WTC11 (cell line): ENCODE data around the gene INSYN1. TPM values are rescaled to one million over a fixed set of nuclear protein-coding genes. Genes with fewer than 3 reads are reported as not detected.

Experiments
- ATAC-seq: fragments of 200-7000 bp; cut with Tn5 transposase; 2 replicates; pipeline ENCODE4 v1.10.0; 2021; ENCODE audit warnings: mild to moderate bottlenecking, moderate library complexity
- CTCF ChIA-PET: fragments of 300-600 bp; sonication (Branson Sonifier 250); formaldehyde crosslinking; loops from one replicate; lab custom pipeline; 2021; ENCODE audit warnings: antibody characterized with exemption; lab: Charles Lee
- POLR2A ChIA-PET: fragments of 350-600 bp; sonication (Branson Sonifier 250); formaldehyde crosslinking; loops from one replicate; lab custom pipeline; 2021; ENCODE audit warnings: antibody characterized with exemption; lab: Charles Lee
- DNase-seq: peaks from one replicate; pipeline ENCODE4 v3.0.0; 2021; ENCODE audit warnings: low spot score
- H3K27ac Mint-ChIP-seq: 2 replicates; pipeline ENCODE4 v1.8.0; 2021; ENCODE audit warnings: mixed read lengths
- H3K27me3 Mint-ChIP-seq: 2 replicates; pipeline ENCODE4 v1.8.0; 2021; ENCODE audit warnings: low read depth, mild to moderate bottlenecking, moderate library complexity, mixed read lengths
- H3K36me3 Mint-ChIP-seq: 2 replicates; pipeline ENCODE4 v1.8.0; 2021; ENCODE audit warnings: mixed read lengths
- H3K4me1 Mint-ChIP-seq: 2 replicates; pipeline ENCODE4 v1.8.0; 2022; ENCODE audit warnings: mixed read lengths
- H3K4me3 Mint-ChIP-seq: 2 replicates; pipeline ENCODE4 v1.8.0; 2021; ENCODE audit warnings: mild to moderate bottlenecking, moderate library complexity, mixed read lengths
- H3K9me3 Mint-ChIP-seq: 2 replicates; pipeline ENCODE4 v1.8.0; 2021; ENCODE audit warnings: mixed read lengths
- ETV6 ChIP-seq: sonication (generic); formaldehyde crosslinking; IDR thresholded peaks from 2 replicates; pipeline ENCODE4 v1.8.1; 2022; ENCODE audit warnings: mild to moderate bottlenecking, missing genetic modification reagents
- FOXJ3 ChIP-seq: sonication (generic); formaldehyde crosslinking; IDR thresholded peaks from 2 replicates; pipeline ENCODE4 v1.9.0; 2021; ENCODE audit warnings: missing genetic modification reagents, mild to moderate bottlenecking, borderline replicate concordance
- FOXP1 ChIP-seq: sonication (generic); formaldehyde crosslinking; IDR thresholded peaks from 2 replicates; pipeline ENCODE4 v1.8.0; 2022; ENCODE audit warnings: missing genetic modification reagents, mild to moderate bottlenecking, moderate library complexity, borderline replicate concordance
- GABPB1 ChIP-seq: sonication (generic); formaldehyde crosslinking; IDR thresholded peaks from 2 replicates; pipeline ENCODE4 v1.8.1; 2023; ENCODE audit warnings: mild to moderate bottlenecking, missing genetic modification reagents
- JUN ChIP-seq: sonication (generic); formaldehyde crosslinking; IDR thresholded peaks from 2 replicates; pipeline ENCODE4 v1.8.0; 2023; ENCODE audit warnings: mild to moderate bottlenecking, missing genetic modification reagents
- MXD4 ChIP-seq: fragments of 250-450 bp; sonication (Bioruptor Pico); IDR thresholded peaks from 2 replicates; pipeline ENCODE4 v1.8.0; 2021; ENCODE audit warnings: mild to moderate bottlenecking, moderate library complexity, borderline replicate concordance
- NFE2L1 ChIP-seq: sonication (generic); formaldehyde crosslinking; IDR thresholded peaks from 2 replicates; pipeline ENCODE4 v1.8.1; 2023; ENCODE audit warnings: missing genetic modification reagents
- RORB ChIP-seq: fragments of 250-450 bp; sonication (Bioruptor Pico); IDR thresholded peaks from 2 replicates; pipeline ENCODE4 v1.9.0; 2021; ENCODE audit warnings: mild to moderate bottlenecking
- SOX15 ChIP-seq: fragments of 250-450 bp; sonication (Bioruptor Pico); IDR thresholded peaks from 2 replicates; pipeline ENCODE4 v1.9.0; 2021; ENCODE audit warnings: mild to moderate bottlenecking
- TEAD4 ChIP-seq: sonication (generic); formaldehyde crosslinking; IDR thresholded peaks from 2 replicates; pipeline ENCODE4 v1.8.0; 2022; ENCODE audit warnings: mild to moderate bottlenecking, missing genetic modification reagents
- TP53 ChIP-seq: sonication (generic); formaldehyde crosslinking; IDR thresholded peaks from 2 replicates; pipeline ENCODE4 v1.8.1; 2023; ENCODE audit warnings: mild to moderate bottlenecking, missing genetic modification reagents
- ZNF138 ChIP-seq: sonication (generic); formaldehyde crosslinking; conservative IDR thresholded peaks from 2 replicates; pipeline ENCODE4 v1.8.1; 2022; ENCODE audit warnings: mild to moderate bottlenecking, moderate library complexity, missing genetic modification reagents
- ZNF396 ChIP-seq: fragments of 250-450 bp; sonication (Bioruptor Pico); IDR thresholded peaks from 2 replicates; pipeline ENCODE4 v1.8.0; 2021; ENCODE audit warnings: mild to moderate bottlenecking, moderate library complexity, borderline replicate concordance
- total RNA-seq: library from RNA; stranded (reverse); gene quantifications from 3 replicates; pipeline ENCODE4 v1.2.3, GENCODE V29; 2021
- TF ChIP-seq, protein P1 (sequence below): sonication (generic); formaldehyde crosslinking; IDR thresholded peaks from 2 replicates; pipeline ENCODE4 v1.8.1; 2022; ENCODE audit warnings: mild to moderate bottlenecking, missing genetic modification reagents, moderate library complexity, borderline replicate concordance
- TF ChIP-seq, protein P2 (sequence below): sonication (generic); formaldehyde crosslinking; IDR thresholded peaks from 2 replicates; pipeline ENCODE4 v1.8.1; 2022; ENCODE audit warnings: mild to moderate bottlenecking, moderate library complexity, missing genetic modification reagents
- TF ChIP-seq, protein P3 (sequence below): sonication (generic); formaldehyde crosslinking; IDR thresholded peaks from 2 replicates; pipeline ENCODE4 v1.8.0; 2023; ENCODE audit warnings: mild to moderate bottlenecking, missing genetic modification reagents
- TF ChIP-seq, protein P4 (sequence below): fragments of 250-450 bp; sonication (Bioruptor Pico); IDR thresholded peaks from 2 replicates; pipeline ENCODE4 v1.9.0; 2021; ENCODE audit warnings: moderate library complexity, mild to moderate bottlenecking, inconsistent platforms, borderline replicate concordance
- TF ChIP-seq, protein P5 (sequence below): sonication (generic); formaldehyde crosslinking; IDR thresholded peaks from 2 replicates; pipeline ENCODE4 v1.8.1; 2023; ENCODE audit warnings: mild to moderate bottlenecking, missing genetic modification reagents, moderate library complexity
- TF ChIP-seq, protein P6 (sequence below): fragments of 250-450 bp; sonication (Bioruptor Pico); IDR thresholded peaks from 2 replicates; pipeline ENCODE4 v2.1.2; 2022; ENCODE audit warnings: mild to moderate bottlenecking, moderate library complexity
- TF ChIP-seq, protein P7 (sequence below): fragments of 250-450 bp; sonication (Bioruptor Pico); conservative IDR thresholded peaks from 2 replicates; pipeline ENCODE4 v1.9.0; 2021; ENCODE audit warnings: mild to moderate bottlenecking

The INSYN1 gene
- total RNA-seq, 1 experiment from 2014 or later = 11.9 TPM

DNA sequence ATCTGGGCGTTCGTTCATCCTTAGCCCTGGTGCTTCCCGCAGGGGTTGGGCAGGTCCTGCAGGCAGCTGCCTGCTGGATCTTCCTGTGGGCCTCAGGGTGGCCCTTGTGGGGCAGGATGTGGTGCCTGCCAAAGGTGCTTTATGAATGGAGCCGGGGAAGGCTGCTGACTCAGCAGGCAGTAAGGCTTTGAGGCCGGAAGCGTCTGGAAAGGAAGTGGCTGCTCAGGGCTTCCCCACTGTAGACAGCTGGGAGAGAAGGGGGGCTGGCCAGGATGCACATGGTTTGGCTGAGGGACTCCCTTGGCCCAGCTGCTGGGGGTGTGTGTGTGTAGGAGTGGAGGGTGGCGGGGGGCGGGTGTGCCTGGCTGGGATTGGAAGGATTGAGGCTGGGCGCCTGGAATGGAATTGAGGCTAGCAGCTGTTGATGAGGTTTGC is 56.1 kb downstream of the INSYN1 start (continued):
- TF ChIP-seq, protein P1, sequence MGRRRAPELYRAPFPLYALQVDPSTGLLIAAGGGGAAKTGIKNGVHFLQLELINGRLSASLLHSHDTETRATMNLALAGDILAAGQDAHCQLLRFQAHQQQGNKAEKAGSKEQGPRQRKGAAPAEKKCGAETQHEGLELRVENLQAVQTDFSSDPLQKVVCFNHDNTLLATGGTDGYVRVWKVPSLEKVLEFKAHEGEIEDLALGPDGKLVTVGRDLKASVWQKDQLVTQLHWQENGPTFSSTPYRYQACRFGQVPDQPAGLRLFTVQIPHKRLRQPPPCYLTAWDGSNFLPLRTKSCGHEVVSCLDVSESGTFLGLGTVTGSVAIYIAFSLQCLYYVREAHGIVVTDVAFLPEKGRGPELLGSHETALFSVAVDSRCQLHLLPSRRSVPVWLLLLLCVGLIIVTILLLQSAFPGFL (CRISPR knock-in tag) = no peak
- TF ChIP-seq MXD4 (CRISPR knock-in tag) (no peak), SOX15 (CRISPR knock-in tag) (no peak), NFE2L1 (CRISPR knock-in tag) (0 out of 2 replicates have a peak, but pooled peaks have one; percentile 70), FOXJ3 (no peak)
- TF ChIP-seq, protein P2, sequence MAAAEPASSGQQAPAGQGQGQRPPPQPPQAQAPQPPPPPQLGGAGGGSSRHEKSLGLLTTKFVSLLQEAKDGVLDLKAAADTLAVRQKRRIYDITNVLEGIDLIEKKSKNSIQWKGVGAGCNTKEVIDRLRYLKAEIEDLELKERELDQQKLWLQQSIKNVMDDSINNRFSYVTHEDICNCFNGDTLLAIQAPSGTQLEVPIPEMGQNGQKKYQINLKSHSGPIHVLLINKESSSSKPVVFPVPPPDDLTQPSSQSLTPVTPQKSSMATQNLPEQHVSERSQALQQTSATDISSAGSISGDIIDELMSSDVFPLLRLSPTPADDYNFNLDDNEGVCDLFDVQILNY = no peak
- TF ChIP-seq, protein P3, sequence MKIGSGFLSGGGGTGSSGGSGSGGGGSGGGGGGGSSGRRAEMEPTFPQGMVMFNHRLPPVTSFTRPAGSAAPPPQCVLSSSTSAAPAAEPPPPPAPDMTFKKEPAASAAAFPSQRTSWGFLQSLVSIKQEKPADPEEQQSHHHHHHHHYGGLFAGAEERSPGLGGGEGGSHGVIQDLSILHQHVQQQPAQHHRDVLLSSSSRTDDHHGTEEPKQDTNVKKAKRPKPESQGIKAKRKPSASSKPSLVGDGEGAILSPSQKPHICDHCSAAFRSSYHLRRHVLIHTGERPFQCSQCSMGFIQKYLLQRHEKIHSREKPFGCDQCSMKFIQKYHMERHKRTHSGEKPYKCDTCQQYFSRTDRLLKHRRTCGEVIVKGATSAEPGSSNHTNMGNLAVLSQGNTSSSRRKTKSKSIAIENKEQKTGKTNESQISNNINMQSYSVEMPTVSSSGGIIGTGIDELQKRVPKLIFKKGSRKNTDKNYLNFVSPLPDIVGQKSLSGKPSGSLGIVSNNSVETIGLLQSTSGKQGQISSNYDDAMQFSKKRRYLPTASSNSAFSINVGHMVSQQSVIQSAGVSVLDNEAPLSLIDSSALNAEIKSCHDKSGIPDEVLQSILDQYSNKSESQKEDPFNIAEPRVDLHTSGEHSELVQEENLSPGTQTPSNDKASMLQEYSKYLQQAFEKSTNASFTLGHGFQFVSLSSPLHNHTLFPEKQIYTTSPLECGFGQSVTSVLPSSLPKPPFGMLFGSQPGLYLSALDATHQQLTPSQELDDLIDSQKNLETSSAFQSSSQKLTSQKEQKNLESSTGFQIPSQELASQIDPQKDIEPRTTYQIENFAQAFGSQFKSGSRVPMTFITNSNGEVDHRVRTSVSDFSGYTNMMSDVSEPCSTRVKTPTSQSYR (CRISPR knock-in tag) = no peak

DNA sequence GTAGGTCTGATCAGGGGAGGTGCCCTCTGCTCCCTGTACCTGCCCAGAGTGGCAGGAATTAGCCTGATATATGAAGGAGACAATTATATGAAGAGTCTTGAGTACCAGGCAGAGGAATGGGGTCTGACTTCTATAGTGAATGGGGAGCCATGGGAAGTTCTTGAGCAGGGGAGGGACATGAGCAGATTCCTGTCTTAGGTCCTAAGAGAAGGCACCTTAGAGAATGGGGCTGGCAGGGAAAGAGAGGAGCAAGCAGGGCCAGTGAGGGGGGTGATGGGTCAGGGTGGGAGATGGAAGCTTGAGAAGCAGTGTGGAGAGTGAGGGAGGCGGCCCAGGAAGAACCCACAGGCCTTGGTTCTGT is 56.5 kb downstream of the INSYN1 start:
- ChIA-PET POLR2A (interaction anchor here (0.6 to 0.8 kb wide), 3 partner anchors 12 to 764 kb away, joined by 3 to 5 read pairs (median 5); partner anchors contain the start of genes LOXL1 and UBL7), CTCF (interaction anchor here (0.6 to 6.4 kb wide), 11 partner anchors 8 to 355 kb away, joined by 3 to 142 read pairs (median 4); partner anchors contain the start of genes CD276 and NPTN)
- Mint-ChIP-seq H3K4me3 (no peak overlapping the region), H3K36me3 (peaks cover 6% of the 10 kb centered on the region; the same call in 1 of the 2 replicates), H3K4me1 (peaks cover 66% of the 10 kb centered on the region), H3K27me3 (no peaks in the 10 kb centered on the region), H3K9me3 (no peaks in the 10 kb centered on the region), H3K27ac (peak overlapping the region; percentile 73)
- no peak for TF ChIP-seq FOXP1 (CRISPR knock-in tag)
- TF ChIP-seq, protein P4, sequence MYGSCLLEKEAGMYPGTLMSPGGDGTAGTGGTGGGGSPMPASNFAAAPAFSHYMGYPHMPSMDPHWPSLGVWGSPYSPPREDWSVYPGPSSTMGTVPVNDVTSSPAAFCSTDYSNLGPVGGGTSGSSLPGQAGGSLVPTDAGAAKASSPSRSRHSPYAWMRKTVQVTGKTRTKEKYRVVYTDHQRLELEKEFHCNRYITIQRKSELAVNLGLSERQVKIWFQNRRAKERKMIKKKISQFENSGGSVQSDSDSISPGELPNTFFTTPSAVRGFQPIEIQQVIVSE (CRISPR knock-in tag) = no peak
- no peak for TF ChIP-seq GABPB1 (CRISPR knock-in tag)
- TF ChIP-seq TEAD4 = no peak
- TF ChIP-seq, protein P5, sequence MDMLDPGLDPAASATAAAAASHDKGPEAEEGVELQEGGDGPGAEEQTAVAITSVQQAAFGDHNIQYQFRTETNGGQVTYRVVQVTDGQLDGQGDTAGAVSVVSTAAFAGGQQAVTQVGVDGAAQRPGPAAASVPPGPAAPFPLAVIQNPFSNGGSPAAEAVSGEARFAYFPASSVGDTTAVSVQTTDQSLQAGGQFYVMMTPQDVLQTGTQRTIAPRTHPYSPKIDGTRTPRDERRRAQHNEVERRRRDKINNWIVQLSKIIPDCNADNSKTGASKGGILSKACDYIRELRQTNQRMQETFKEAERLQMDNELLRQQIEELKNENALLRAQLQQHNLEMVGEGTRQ (CRISPR knock-in tag) = 0 out of 2 replicates have a peak, but pooled peaks have one; percentile 6
- no peak for TF ChIP-seq ETV6 (CRISPR knock-in tag)
- no peak for ATAC-seq
- DNase-seq = no peak

GRCh38 chr15:73695773-73696640 is 57.1 kb downstream of the INSYN1 start:
- CTCF ChIA-PET = interaction anchor here (0.6 to 6.4 kb wide), 11 partner anchors 9 to 231 kb away, joined by 3 to 142 read pairs (median 3); partner anchors contain the start of genes CD276 and NPTN
- H3K36me3 Mint-ChIP-seq = peaks cover 2% of the 10 kb centered on the region; the same call in 1 of the 2 replicates
- H3K9me3 Mint-ChIP-seq = no peaks in the 10 kb centered on the region
- ATAC-seq (no peak), DNase-seq (no peak)
- POLR2A ChIA-PET = interaction anchor here (0.8 kb wide), 1 partner anchor 11 kb away, joined by 3 read pairs; no protein-coding TSS in a partner anchor
- peak overlapping the region; percentile 73 for H3K27ac Mint-ChIP-seq
- H3K27me3 Mint-ChIP-seq = no peaks in the 10 kb centered on the region
- no peak overlapping the region for H3K4me3 Mint-ChIP-seq
- peaks cover 62% of the 10 kb centered on the region for H3K4me1 Mint-ChIP-seq
- TF ChIP-seq ETV6 (CRISPR knock-in tag) (no peak), RORB (CRISPR knock-in tag) (no peak), JUN (CRISPR knock-in tag) (no peak), TP53 (CRISPR knock-in tag) (no peak), FOXP1 (CRISPR knock-in tag) (no peak), ZNF138 (CRISPR knock-in tag) (no peak), ZNF396 (CRISPR knock-in tag) (no peak)
- TF ChIP-seq, protein P6, sequence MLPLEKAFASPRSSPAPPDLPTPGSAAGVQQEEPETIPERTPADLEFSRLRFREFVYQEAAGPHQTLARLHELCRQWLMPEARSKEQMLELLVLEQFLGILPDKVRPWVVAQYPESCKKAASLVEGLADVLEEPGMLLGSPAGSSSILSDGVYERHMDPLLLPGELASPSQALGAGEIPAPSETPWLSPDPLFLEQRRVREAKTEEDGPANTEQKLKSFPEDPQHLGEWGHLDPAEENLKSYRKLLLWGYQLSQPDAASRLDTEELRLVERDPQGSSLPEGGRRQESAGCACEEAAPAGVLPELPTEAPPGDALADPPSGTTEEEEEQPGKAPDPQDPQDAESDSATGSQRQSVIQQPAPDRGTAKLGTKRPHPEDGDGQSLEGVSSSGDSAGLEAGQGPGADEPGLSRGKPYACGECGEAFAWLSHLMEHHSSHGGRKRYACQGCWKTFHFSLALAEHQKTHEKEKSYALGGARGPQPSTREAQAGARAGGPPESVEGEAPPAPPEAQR (CRISPR knock-in tag) = no peak
- TF ChIP-seq, protein P7, sequence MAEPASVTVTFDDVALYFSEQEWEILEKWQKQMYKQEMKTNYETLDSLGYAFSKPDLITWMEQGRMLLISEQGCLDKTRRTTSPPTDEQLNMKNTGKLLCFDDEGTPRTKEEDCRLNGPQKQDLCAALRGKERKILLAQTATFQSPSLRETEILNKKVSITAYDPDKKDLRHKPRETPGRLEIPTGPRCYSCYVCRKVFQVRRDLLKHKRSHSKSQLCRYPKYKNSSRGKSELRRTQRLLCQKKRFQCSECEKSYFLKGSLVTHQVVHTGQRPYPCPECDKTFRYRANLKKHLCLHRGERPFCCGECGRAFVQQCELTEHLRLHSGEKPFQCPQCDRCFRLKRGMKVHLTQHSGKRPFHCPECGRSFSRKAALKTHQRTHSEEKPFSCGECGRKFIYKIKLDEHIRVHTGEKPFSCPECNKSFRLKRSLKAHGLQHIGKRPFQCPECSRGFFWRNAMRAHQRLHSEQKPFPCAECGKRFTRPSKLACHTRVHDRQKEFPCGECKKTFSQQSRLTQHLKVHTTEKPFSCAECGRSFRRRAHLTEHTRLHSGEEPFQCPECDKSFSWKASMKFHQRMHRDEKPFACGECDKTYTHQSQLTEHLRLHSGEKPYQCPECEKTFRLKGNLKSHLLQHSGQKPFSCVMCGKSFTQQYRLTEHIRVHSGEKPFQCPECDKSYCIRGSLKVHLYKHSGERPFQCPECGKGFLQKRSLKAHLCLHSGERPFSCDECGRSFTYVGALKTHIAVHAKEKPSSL (CRISPR knock-in tag) = no peak
